K562 (cell line): Measurements from ENCODE around the gene DYNC1H1. TPM values are rescaled to one million over a fixed set of nuclear protein-coding genes. Genes with fewer than 3 reads are reported as not detected.

ENCODE experiments used
- COPS2 ChIP-seq: fragments of 450-650 bp; conservative IDR thresholded peaks from 2 replicates; pipeline ENCODE4 v1.6.1; 2016; ENCODE audit warnings: mild to moderate bottlenecking, moderate library complexity
- ELF4 ChIP-seq: fragments of 450-650 bp; formaldehyde crosslinking; IDR thresholded peaks from 2 replicates; pipeline ENCODE4 v1.4.0; 2022; ENCODE audit warnings: missing genetic modification characterization
- JUND ChIP-seq, 2 experiments: IDR thresholded peaks; 2 replicates in 1 of 2; 3 replicates in 1 of 2; pipeline ENCODE4 v1.6.1; 2011; ENCODE audit warnings: borderline replicate concordance in 2 of 2, low read depth in 2 of 2, low read length in 2 of 2, improper control_type of control experiment in 1 of 2, missing biosample characterization in 1 of 2, missing genetic modification characterization in 1 of 2, missing genetic modification reagents in 1 of 2
- MCM3 ChIP-seq: fragments of 450-650 bp; IDR thresholded peaks from 2 replicates; pipeline ENCODE4 v1.6.1; 2016
- PRMT5 ChIP-seq: sonication (generic); formaldehyde crosslinking; IDR thresholded peaks from 2 replicates; pipeline ENCODE4 v1.5.0; 2020; ENCODE audit warnings: missing genetic modification reagents
- SMAD4 ChIP-seq: fragments of 250-450 bp; sonication (Bioruptor Pico); conservative IDR thresholded peaks from 2 replicates; pipeline ENCODE4 v1.8.0; 2021; ENCODE audit warnings: inconsistent platforms, mild to moderate bottlenecking, moderate library complexity
- SRSF1 ChIP-seq: fragments of 200-400 bp; formaldehyde crosslinking; IDR thresholded peaks from 2 replicates; pipeline ENCODE4 v1.6.1; 2017; ENCODE audit warnings: mild to moderate bottlenecking, low read depth, low read length, moderate library complexity
- SUPT5H ChIP-seq: fragments of 450-650 bp; IDR thresholded peaks from 2 replicates; pipeline ENCODE4 v1.6.1; 2016
- ZNF217 ChIP-seq: sonication (generic); formaldehyde crosslinking; IDR thresholded peaks from 2 replicates; pipeline ENCODE4 v1.8.0; 2022; ENCODE audit warnings: mild to moderate bottlenecking, missing genetic modification reagents
- ZNF354B ChIP-seq: fragments of 250-450 bp; sonication (Bioruptor Pico); IDR thresholded peaks from 2 replicates; pipeline ENCODE4 v1.4.0; 2020
- ZNF668 ChIP-seq: fragments of 250-450 bp; sonication (Bioruptor Pico); IDR thresholded peaks from 2 replicates; pipeline ENCODE4 v1.8.0; 2022; ENCODE audit warnings: mild to moderate bottlenecking, inconsistent platforms
- ZNF780A ChIP-seq: fragments of 250-450 bp; sonication (Bioruptor Pico); IDR thresholded peaks from 2 replicates; pipeline ENCODE4 v1.5.0; 2021; ENCODE audit warnings: mild to moderate bottlenecking
- polyA plus RNA-seq, 8 experiments: library from polyadenylated mRNA; depleted of rRNA in 4 of 8; stranded (reverse) in 5 of 8; unstranded in 3 of 8; fragments of >200 nt; fragmentation: Nextera tagmentation in 2 of 8; fragmentation: Illumina TruSeq in 1 of 8; extraction: Ambion mirVana in 2 of 8; extraction: Trizol in 1 of 8; gene quantifications; 2 replicates each; pipeline versions ENCODE4 v1.2.1 to v1.2.3, GENCODE V29; 2011 to 2014; ENCODE audit warnings: inconsistent platforms in 1 of 8, missing spikeins in 1 of 8
- total RNA-seq, 7 experiments: library from RNA; depleted of rRNA in 6 of 7; stranded (reverse); fragments of >200 nt in 6 of 7; fragmentation: Illumina TruSeq in 2 of 7; extraction: Trizol in 2 of 7; gene quantifications; 2 replicates each; pipeline versions ENCODE4 v1.2.1 to v1.2.3, GENCODE V29; 2011 to 2021; ENCODE audit warnings: low replicate concordance in 1 of 7
- TF ChIP-seq, protein P1 (sequence below): fragments of 450-650 bp; conservative IDR thresholded peaks from 2 replicates; pipeline ENCODE4 v1.6.1; 2016; ENCODE audit warnings: missing genetic modification characterization, low read depth, mild to moderate bottlenecking, control low read depth, missing compliant biosample characterization
- TF ChIP-seq, protein P2 (sequence below): fragments of 250-450 bp; sonication (Bioruptor Pico); IDR thresholded peaks from 2 replicates; pipeline ENCODE4 v1.5.0; 2021; ENCODE audit warnings: mild to moderate bottlenecking, borderline replicate concordance
- TF ChIP-seq, protein P3 (sequence below): IDR thresholded peaks from 2 replicates; pipeline ENCODE4 v1.6.1; 2011; ENCODE audit not compliant: insufficient read length; ENCODE audit errors: extremely low read depth
- TF ChIP-seq, protein P4 (sequence below): fragments of 200-800 bp; sonication (Bioruptor generic); IDR thresholded peaks from 2 replicates; pipeline ENCODE4 v1.6.1; 2017; ENCODE audit warnings: missing genetic modification characterization, missing compliant biosample characterization

Gene DYNC1H1
- total and polyA plus RNA-seq, 9 of the 15 experiments (the other 6 are each of a cell fraction or from before 2014, with no cell fraction given) = 31.9 to 335 (median 115) TPM

DNA sequence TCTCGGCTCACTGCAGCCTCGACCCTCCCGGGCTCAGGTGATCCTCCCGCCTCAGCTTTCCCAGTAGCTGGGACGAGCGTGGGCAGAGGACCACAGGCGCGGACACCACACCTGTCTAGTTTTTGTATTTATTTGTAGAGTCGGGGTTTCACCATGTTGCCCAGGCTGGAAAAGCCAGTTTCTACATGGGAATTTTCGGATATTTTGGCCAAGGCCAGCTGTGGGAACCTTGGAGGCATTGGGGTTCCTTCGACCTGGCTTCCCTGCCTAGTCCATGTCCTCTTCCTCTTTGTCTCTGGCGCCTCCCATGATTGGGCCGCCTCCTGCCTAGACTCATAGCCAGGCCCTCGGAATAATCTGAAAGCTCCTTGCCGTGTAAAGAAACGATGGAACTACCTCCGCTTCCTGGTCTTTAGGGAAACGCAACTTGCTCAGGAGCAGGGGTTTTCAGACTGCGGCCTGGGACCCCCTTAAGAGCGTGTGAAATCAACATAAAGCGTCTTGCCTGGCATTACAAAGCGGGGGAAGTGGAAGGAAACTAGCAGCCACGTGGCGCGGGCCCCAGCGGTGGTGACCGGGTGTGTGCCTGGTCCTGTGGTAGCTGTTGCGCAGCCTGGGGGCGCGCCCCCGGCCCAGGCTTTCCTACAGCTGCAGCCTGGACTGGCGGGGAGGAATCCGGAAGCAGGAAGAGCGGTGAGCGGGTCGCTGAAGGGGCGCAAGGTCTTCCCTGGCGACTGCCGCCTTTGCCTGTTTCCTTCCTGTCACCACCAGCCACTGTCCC is 123.8 kb downstream of the DYNC1H1 start (continued):
- TF ChIP-seq ZNF668 (CRISPR knock-in tag) (no peak; the same call in 1 of the 2 replicates), ZNF217 (no peak), MCM3 (no peak), ZNF780A (no peak), JUND (IDR thresholded peaks at IDR 0.05; ENCODE audit: borderline replicate concordance, low read depth, low read length) (no peak), JUND (tag; IDR thresholded peaks at IDR 0.05; ENCODE audit: borderline replicate concordance, low read depth, low read length) (no peak; the same call in 2 of the 3 replicates), ELF4 (no peak), SRSF1 (no peak), SUPT5H (no peak), SMAD4 (CRISPR knock-in tag) (peak; percentile 60; the same call in 1 of the 2 replicates), PRMT5 (CRISPR knock-in tag) (no peak), ZNF354B (no peak), COPS2 (no peak)
- TF ChIP-seq, protein P1, sequence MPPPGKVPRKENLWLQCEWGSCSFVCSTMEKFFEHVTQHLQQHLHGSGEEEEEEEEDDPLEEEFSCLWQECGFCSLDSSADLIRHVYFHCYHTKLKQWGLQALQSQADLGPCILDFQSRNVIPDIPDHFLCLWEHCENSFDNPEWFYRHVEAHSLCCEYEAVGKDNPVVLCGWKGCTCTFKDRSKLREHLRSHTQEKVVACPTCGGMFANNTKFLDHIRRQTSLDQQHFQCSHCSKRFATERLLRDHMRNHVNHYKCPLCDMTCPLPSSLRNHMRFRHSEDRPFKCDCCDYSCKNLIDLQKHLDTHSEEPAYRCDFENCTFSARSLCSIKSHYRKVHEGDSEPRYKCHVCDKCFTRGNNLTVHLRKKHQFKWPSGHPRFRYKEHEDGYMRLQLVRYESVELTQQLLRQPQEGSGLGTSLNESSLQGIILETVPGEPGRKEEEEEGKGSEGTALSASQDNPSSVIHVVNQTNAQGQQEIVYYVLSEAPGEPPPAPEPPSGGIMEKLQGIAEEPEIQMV = no peak
- TF ChIP-seq, protein P2, sequence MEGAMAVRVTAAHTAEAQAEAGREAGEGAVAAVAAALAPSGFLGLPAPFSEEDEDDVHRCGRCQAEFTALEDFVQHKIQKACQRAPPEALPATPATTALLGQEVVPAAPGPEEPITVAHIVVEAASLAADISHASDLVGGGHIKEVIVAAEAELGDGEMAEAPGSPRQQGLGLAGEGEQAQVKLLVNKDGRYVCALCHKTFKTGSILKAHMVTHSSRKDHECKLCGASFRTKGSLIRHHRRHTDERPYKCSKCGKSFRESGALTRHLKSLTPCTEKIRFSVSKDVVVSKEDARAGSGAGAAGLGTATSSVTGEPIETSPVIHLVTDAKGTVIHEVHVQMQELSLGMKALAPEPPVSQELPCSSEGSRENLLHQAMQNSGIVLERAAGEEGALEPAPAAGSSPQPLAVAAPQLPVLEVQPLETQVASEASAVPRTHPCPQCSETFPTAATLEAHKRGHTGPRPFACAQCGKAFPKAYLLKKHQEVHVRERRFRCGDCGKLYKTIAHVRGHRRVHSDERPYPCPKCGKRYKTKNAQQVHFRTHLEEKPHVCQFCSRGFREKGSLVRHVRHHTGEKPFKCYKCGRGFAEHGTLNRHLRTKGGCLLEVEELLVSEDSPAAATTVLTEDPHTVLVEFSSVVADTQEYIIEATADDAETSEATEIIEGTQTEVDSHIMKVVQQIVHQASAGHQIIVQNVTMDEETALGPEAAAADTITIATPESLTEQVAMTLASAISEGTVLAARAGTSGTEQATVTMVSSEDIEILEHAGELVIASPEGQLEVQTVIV = no peak
- TF ChIP-seq, protein P3, sequence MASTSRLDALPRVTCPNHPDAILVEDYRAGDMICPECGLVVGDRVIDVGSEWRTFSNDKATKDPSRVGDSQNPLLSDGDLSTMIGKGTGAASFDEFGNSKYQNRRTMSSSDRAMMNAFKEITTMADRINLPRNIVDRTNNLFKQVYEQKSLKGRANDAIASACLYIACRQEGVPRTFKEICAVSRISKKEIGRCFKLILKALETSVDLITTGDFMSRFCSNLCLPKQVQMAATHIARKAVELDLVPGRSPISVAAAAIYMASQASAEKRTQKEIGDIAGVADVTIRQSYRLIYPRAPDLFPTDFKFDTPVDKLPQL = no peak
- TF ChIP-seq, protein P4, sequence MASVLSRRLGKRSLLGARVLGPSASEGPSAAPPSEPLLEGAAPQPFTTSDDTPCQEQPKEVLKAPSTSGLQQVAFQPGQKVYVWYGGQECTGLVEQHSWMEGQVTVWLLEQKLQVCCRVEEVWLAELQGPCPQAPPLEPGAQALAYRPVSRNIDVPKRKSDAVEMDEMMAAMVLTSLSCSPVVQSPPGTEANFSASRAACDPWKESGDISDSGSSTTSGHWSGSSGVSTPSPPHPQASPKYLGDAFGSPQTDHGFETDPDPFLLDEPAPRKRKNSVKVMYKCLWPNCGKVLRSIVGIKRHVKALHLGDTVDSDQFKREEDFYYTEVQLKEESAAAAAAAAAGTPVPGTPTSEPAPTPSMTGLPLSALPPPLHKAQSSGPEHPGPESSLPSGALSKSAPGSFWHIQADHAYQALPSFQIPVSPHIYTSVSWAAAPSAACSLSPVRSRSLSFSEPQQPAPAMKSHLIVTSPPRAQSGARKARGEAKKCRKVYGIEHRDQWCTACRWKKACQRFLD = no peak; the same call in 1 of the 2 replicates
